ENCODE data around the gene FAM53A.
"Not testable (repeated sequence)": the region's sequence is repeated elsewhere in the genome, so short reads cannot be mapped to it uniquely, and the experiment has no call there.

The FAM53A gene

DNA sequence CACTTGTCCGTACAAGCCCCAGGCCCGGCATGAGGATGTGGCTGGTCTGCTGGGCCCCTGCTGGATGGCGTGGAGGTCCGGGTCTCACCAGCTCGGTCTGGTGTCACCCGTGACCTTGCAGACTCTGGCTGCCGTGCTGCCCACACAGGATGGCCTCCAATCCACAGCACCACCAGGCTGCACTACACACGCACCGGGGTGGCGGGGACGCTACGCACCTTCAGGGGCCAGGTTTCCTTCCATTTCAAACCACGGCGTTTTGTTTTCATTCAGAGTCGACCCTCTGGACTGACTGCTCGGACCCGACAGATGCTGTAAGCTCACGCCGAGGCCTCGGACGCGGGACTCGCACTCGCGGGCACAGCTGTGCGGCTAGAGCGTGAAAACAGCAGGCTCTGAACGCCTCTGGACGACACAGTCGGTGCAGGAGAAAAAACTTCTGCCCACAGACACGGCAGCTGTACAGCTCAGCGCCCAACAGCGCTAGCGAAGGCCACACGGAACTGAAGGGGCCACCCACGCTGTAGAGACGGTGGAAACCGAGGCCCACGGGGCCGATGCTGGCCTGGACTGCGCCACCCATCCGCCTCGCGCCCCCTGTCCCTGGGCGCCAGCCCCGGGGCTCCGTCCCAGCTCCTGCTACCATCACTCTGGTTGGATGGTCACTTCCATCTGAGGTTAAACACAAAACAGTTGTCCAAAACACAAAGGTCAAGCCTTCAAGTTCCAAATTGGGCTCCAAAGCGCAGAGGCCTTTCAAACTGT is 40.0 kb downstream of the FAM53A start:
- TF ChIP-seq, protein P1, sequence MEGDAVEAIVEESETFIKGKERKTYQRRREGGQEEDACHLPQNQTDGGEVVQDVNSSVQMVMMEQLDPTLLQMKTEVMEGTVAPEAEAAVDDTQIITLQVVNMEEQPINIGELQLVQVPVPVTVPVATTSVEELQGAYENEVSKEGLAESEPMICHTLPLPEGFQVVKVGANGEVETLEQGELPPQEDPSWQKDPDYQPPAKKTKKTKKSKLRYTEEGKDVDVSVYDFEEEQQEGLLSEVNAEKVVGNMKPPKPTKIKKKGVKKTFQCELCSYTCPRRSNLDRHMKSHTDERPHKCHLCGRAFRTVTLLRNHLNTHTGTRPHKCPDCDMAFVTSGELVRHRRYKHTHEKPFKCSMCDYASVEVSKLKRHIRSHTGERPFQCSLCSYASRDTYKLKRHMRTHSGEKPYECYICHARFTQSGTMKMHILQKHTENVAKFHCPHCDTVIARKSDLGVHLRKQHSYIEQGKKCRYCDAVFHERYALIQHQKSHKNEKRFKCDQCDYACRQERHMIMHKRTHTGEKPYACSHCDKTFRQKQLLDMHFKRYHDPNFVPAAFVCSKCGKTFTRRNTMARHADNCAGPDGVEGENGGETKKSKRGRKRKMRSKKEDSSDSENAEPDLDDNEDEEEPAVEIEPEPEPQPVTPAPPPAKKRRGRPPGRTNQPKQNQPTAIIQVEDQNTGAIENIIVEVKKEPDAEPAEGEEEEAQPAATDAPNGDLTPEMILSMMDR (conservative IDR thresholded peaks at IDR 0.05; ENCODE audit: low read depth, low read length), result no peak
- H3K4me3 ChIP-seq (ENCODE audit: low read depth, low read length), result no peak overlapping the region
- no peak for DNase-seq (ENCODE audit: low read depth)

DNA sequence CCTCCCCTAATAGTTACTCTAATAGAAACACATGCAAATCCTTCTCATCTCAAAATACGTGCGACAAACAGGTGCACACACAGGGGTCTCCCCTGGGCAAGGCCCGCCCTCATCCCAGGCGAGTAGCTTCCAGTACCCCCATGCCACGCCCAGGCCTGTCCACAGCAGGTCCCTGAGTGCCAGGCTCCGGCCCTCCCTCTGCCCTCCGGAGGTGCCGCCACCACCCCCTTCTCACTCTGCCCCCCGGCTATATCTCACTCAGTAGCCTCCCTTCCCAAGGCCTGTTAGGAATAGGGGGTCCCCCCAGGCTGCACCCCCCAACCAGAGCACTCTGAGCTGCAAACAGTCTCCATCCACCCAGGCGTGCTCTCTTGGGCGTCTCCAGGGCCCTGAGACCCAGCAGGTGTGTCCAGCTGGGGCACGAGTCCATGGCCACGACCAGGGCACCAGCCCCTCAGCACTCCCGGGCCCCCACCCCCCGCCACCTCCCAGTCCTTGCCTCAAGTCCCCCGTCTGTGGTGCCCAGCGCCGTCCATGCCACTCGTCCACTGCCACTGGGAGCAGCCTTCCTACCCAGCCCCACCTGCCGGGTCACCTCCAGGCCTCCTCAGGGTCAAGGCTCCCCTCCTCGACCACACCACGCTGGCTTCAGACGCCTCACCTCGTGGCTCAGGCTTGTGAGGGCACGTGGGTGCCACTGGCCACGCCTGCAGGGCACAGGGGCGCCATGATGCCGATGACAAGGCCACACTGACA is 41.7 kb downstream of the FAM53A start:
- TF ChIP-seq, protein P1 (conservative IDR thresholded peaks at IDR 0.05; ENCODE audit: low read depth, low read length), result no peak
- DNase-seq (ENCODE audit: low read depth), result no peak
- H3K4me3 ChIP-seq (ENCODE audit: low read depth, low read length), result no peak overlapping the region

- H3K4me3 ChIP-seq (ENCODE audit: low read depth, low read length), result no peak overlapping the region
- TF ChIP-seq, protein P1 (conservative IDR thresholded peaks at IDR 0.05; ENCODE audit: low read depth, low read length), result no peak
- DNase-seq (ENCODE audit: low read depth), result no peak
These were observed 42.4 kb downstream of the FAM53A start for GRCh38 chr4:1641671-1642070.

DNA sequence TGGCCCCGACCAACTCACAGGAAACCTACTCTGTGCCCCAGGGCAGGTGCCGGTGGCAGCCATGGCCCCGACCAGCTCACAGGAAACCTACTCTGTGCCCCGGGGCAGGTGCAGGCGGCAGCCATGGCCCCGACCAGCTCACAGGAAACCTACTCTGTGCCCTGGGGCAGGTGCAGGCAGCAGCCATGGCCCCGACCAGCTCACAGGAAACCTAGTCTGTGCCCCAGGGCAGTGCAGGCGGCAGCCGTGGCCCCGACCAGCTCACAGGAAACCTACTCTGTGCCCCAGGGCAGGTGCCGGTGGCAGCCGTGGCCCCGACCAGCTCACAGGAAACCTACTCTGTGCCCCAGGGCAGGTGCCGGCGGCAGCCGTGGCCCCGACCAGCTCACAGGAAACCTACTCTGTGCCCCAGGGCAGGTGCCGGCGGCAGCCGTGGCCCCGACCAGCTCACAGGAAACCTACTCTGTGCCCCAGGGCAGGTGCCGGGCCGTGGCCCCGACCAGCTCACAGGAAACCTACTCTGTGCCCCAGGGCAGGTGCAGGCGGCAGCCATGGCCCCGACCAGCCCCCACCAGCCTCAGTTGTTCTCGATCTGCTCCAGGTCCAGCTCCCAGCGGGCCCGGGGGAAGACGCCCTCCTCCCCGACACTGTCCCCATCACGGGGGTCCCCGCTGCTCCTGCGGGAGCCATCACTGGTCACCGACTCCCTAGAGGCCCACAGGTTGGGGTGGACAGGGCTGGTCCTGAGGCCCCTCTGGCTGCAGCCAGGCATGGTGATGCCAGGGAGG is 43.2 kb downstream of the FAM53A start:
- DNase-seq (ENCODE audit: low read depth); H3K4me3 ChIP-seq (ENCODE audit: low read depth, low read length): not testable (repeated sequence)

GRCh38 chr4:1640190-1640589 is 43.9 kb downstream of the FAM53A start:
- TF ChIP-seq, protein P1 (conservative IDR thresholded peaks at IDR 0.05; ENCODE audit: low read depth, low read length), result no peak
- no peak overlapping the region for H3K4me3 ChIP-seq (ENCODE audit: low read depth, low read length)

DNA sequence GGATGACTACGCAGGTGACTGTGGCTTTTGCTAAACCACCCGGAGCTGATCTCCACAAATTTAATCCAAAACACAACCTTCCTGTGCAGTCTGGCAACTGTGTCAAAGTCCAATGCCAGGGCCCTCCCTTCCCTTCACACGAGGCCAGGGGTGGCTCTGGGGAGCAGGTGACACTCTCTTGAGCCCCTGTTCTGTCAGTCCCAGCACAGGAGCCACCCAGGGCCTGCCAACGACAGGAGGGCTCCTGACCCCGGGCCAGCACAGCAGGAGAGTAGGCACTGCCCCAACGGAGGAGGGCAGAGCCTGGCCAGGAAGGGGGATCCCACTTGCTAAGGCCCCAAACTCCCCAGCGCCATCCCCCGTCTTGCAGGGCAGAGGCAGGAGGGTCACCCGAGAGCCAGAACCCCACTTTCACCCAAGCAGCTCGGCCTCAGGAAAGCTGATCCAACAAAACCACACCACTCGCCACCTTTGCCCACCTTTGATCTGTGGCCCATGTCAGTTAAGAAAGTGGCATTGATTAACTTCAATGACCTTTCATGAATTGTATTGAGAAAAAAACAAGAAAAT is 44.7 kb downstream of the FAM53A start:
- no peak for DNase-seq (ENCODE audit: low read depth)
- H3K4me3 ChIP-seq (ENCODE audit: low read depth, low read length), result no peak overlapping the region
- TF ChIP-seq, protein P1 (conservative IDR thresholded peaks at IDR 0.05; ENCODE audit: low read depth, low read length), result no peak

More at GRCh38 chr4:1640190-1640589, 43.9 kb downstream of the FAM53A start:
- DNase-seq (ENCODE audit: low read depth), result no peak

DNA sequence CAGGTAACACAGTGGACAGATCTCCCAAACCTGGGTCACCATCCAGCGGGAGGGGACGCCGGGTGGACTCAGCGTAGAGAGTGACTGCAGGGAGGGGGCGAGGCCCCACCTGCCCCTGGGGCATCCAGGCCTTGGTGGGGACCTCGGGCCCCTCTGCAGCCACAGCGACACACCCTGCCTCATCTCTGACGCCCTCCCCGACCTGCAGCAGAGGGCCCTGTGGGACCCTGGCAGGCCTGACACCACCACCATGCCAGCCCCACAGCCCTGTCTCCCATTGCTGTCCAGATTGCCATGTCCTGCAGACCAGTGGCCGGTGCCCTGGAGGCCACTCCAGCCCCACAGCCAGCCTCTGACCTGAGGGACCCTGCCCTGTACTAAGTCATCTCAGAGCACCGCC is 45.2 kb downstream of the FAM53A start:
- no peak for DNase-seq (ENCODE audit: low read depth)
- TF ChIP-seq, protein P1 (conservative IDR thresholded peaks at IDR 0.05; ENCODE audit: low read depth, low read length), result no peak
- no peak overlapping the region for H3K4me3 ChIP-seq (ENCODE audit: low read depth, low read length)
